Body of pancreas (tissue), 4 donors: Measurements from ENCODE around the gene TLL2. TPM values are rescaled to one million over a fixed set of nuclear protein-coding genes. Genes with fewer than 3 reads are reported as not detected.
"Not testable (repeated sequence)": the region's sequence is repeated elsewhere in the genome, so short reads cannot be mapped to it uniquely, and the experiment has no call there.

Source experiments
- ATAC-seq: fragments of 150-250 bp; one replicate; pipeline ENCODE4 v1.9.1; 2016
- DNase-seq, 4 donors: peaks; one replicate each; pipeline ENCODE4 v3.0.0-alpha.2; 2019
- H3K27ac ChIP-seq, 4 donors: fragments of 200-600 bp; sonication (generic); 1 replicate in 3 of 4; 2 replicates in 1 of 4; pipeline versions ENCODE4 v1.5.1 to v1.6.1; 2016 to 2019; ENCODE audit warnings: mild to moderate bottlenecking in 1 of 4, mixed read lengths in 1 of 4, moderate library complexity in 1 of 4
- H3K27me3 ChIP-seq, 2 donors: fragments of 200-600 bp; sonication (generic); one replicate each; pipeline ENCODE4 v1.6.0; 2016; ENCODE audit warnings: mild to moderate bottlenecking in 1 of 2
- H3K36me3 ChIP-seq, 2 donors: fragments of 200-600 bp; sonication (generic); replicated peaks in 1 of 2; 2 replicates each; pipeline ENCODE4 v1.5.1; 2016; ENCODE audit warnings: low read depth in 2 of 2; ENCODE audit not compliant: insufficient read depth in 1 of 2
- H3K4me1 ChIP-seq: fragments of 200-600 bp; sonication (generic); one replicate; pipeline ENCODE4 v1.6.0; 2016
- H3K4me3 ChIP-seq, 2 donors: fragments of 200-600 bp; sonication (generic); 1 replicate in 1 of 2; 2 replicates in 1 of 2; pipeline ENCODE4 v1.5.1; 2016 to 2019
- H3K9me3 ChIP-seq, 3 donors: fragments of 200-600 bp; sonication (generic); 1 replicate in 2 of 3; 2 replicates in 1 of 3; pipeline ENCODE4 v1.5.1; 2016
- POLR2A ChIP-seq, 3 donors: fragments of 450-650 bp; IDR thresholded peaks; one replicate each; pipeline ENCODE4 v1.6.1; 2016; ENCODE audit warnings: antibody characterized with exemption in 3 of 3, mild to moderate bottlenecking in 2 of 3
- whole genome bisulfite sequencing, 2 donors: methylation state at CpG; one replicate each; pipeline ENCODE4 v1.1.5; 2017; 5-methylcytosine and 5-hydroxymethylcytosine counted together
- intact Hi-C: fragments of 100-400 bp; cut with DNase I; formaldehyde crosslinking; loops from one replicate; pipeline ENCODE4 v1.15.1; 2023
- total RNA-seq, 2 donors: library from RNA; depleted of rRNA; stranded (reverse); fragments of >200 nt; gene quantifications; one replicate each; pipeline ENCODE4 v1.1.0, GENCODE V29; 2016
- TF ChIP-seq, protein P1 (sequence below), 7 experiments: fragments of 450-650 bp in 4 of 7; fragments of 200-600 bp in 3 of 7; sonication (generic) in 3 of 7; IDR thresholded peaks; one replicate each; pipeline ENCODE4 v1.5.1; 2016 to 2019; ENCODE audit warnings: antibody characterized with exemption in 7 of 7

Gene TLL2
- total RNA-seq, 2 donors from 2014 or later = not detected

GRCh38 chr10:96555330-96555729 is 41.6 kb upstream of the TLL2 start:
- no peaks in the 10 kb centered on the region for H3K9me3 ChIP-seq
- peaks cover 7% of the 10 kb centered on the region for H3K4me1 ChIP-seq
- H3K4me3 ChIP-seq = no peak overlapping the region
- no peak for DNase-seq
- WGBS, 2 donors = 84% methylated on average over 3 of the region's 3 CpGs
- TF ChIP-seq, protein P1, sequence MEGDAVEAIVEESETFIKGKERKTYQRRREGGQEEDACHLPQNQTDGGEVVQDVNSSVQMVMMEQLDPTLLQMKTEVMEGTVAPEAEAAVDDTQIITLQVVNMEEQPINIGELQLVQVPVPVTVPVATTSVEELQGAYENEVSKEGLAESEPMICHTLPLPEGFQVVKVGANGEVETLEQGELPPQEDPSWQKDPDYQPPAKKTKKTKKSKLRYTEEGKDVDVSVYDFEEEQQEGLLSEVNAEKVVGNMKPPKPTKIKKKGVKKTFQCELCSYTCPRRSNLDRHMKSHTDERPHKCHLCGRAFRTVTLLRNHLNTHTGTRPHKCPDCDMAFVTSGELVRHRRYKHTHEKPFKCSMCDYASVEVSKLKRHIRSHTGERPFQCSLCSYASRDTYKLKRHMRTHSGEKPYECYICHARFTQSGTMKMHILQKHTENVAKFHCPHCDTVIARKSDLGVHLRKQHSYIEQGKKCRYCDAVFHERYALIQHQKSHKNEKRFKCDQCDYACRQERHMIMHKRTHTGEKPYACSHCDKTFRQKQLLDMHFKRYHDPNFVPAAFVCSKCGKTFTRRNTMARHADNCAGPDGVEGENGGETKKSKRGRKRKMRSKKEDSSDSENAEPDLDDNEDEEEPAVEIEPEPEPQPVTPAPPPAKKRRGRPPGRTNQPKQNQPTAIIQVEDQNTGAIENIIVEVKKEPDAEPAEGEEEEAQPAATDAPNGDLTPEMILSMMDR (IDR thresholded peaks at IDR 0.05) = no peak
- no peak for TF ChIP-seq POLR2A (IDR thresholded peaks at IDR 0.05)
- no peaks in the 10 kb centered on the region for H3K27me3 ChIP-seq
- no peak overlapping the region for H3K27ac ChIP-seq
- ATAC-seq = no peak
- H3K36me3 ChIP-seq = peaks cover 0 to 5% of the 10 kb centered on the region in 2 donors
- intact Hi-C loops = no loop called here

GRCh38 chr10:96548589-96548988 is 34.9 kb upstream of the TLL2 start:
- TF ChIP-seq POLR2A (IDR thresholded peaks at IDR 0.05) = no peak
- TF ChIP-seq, protein P1 (IDR thresholded peaks at IDR 0.05) = no peak
- Histone ChIP-seq H3K9me3 (no peaks in the 10 kb centered on the region), H3K27me3 (no peaks in the 10 kb centered on the region), H3K36me3 (peaks cover 7 to 12% of the 10 kb centered on the region in 2 donors), H3K4me3 (no peak overlapping the region), H3K4me1 (no peaks in the 10 kb centered on the region), H3K27ac (no peak overlapping the region)
- peak; percentile 35 to 66 (median 52) for DNase-seq
- intact Hi-C loops = no loop called here
- ATAC-seq = no peak
- WGBS, 2 donors = 70 to 78% methylated on average over 5 of the region's 5 CpGs

DNA sequence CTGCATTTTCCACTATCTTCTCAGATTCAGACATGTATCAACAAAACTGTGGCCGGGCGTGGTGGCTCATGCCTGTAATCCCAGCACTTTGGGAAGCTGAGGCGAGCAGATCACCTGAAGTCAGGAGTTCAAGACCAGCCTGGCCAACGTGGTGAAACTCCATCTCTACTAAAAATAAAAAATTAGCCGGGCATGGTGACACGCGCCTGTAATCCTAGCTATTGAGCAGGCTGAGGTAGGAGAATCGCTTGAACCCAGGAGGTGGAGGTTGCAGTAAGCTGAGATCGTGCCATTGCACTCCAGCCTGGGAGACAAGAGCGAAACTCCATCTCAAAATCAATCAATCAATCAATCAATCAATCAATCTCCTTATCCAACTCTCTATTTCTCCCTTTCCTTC is 31.8 kb upstream of the TLL2 start:
- peaks cover 7 to 13% of the 10 kb centered on the region in 2 donors for H3K36me3 ChIP-seq
- H3K27ac ChIP-seq, H3K4me1 ChIP-seq, DNase-seq, H3K9me3 ChIP-seq, H3K27me3 ChIP-seq, ATAC-seq, H3K4me3 ChIP-seq, intact Hi-C loops: not testable (repeated sequence)
- 84 to 88% methylated on average over 10 of the region's 10 CpGs for WGBS, 2 donors

DNA sequence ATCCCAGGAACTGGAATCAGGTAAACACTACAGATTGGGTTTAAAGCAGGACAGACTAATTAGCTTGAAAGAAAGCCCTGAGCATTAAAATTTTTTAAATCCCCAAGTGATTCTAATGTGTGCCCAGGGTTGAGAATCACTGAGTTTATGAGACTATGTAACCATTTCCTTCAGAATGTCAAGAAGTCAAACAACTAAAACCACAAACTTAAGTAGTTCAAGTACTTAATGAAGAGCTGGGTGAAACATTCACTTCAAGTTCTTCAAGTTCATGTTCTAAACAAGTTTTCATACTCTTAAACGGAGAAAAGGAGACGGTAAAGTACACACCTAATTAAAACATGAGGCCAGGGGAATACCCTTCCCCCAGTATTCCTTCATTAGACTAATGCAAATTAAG is 28.2 kb upstream of the TLL2 start:
- Histone ChIP-seq H3K4me1 (no peaks in the 10 kb centered on the region), H3K27me3 (no peaks in the 10 kb centered on the region), H3K4me3 (no peak overlapping the region), H3K36me3 (peaks cover 0 to 8% of the 10 kb centered on the region in 2 donors), H3K27ac (no peak overlapping the region), H3K9me3 (no peaks in the 10 kb centered on the region)
- DNase-seq (no peak), ATAC-seq (no peak)
- intact Hi-C loops = no loop called here
- TF ChIP-seq, protein P1 (IDR thresholded peaks at IDR 0.05) = no peak
- TF ChIP-seq POLR2A (IDR thresholded peaks at IDR 0.05) = no peak
- WGBS, 2 donors = 92 to 94% methylated on average over 2 of the region's 2 CpGs

DNA sequence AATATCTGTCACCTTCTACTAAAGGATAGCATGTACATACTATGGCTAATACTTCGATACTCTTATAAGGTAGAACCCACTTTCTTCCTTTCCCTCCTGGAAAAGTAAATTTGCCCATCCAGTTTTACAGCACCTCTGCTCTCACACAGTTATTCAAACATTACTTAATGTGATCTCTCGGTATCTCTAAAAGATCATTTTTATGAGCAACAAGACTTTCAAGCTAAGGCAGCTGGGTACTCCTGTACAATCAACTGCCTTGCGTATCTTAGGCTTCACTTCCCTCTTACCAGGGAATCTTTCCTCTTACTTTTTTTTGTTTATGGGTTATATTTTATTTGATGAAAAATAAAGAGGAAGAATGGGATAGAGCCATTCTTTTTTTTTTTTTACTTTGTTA is 26.5 kb upstream of the TLL2 start:
- Histone ChIP-seq H3K27ac (no peak overlapping the region), H3K4me1 (no peaks in the 10 kb centered on the region), H3K4me3 (no peak overlapping the region), H3K36me3 (peaks cover 0 to 8% of the 10 kb centered on the region in 2 donors), H3K27me3 (no peaks in the 10 kb centered on the region), H3K9me3 (no peaks in the 10 kb centered on the region)
- no peak for ATAC-seq
- WGBS, 2 donors = 90 to 94% methylated on average over 3 of the region's 3 CpGs
- intact Hi-C loops = no loop called here
- TF ChIP-seq, protein P1 (IDR thresholded peaks at IDR 0.05) = no peak
- TF ChIP-seq POLR2A (IDR thresholded peaks at IDR 0.05) = no peak
- no peak for DNase-seq
